Dermis microvascular lymphatic vessel endothelial cell (primary cell): ENCODE measurements around the gene MAGEA9. TPM values are rescaled to one million over a fixed set of nuclear protein-coding genes. Genes with fewer than 3 reads are reported as not detected.
"Not testable (repeated sequence)": the region's sequence is repeated elsewhere in the genome, so short reads cannot be mapped to it uniquely, and the experiment has no call there.

Source experiments
- DNase-seq, 2 donors: peaks; one replicate each; pipeline versions ENCODE4 v3.0.0 to v3.0.0-alpha.2; 2010; ENCODE audit warnings: low read depth in 2 of 2
- total RNA-seq: library from RNA; depleted of rRNA; stranded (reverse); fragments of >200 nt; gene quantifications from 2 replicates; pipeline ENCODE4 v1.2.1, GENCODE V29; 2014

Gene MAGEA9, protein sequence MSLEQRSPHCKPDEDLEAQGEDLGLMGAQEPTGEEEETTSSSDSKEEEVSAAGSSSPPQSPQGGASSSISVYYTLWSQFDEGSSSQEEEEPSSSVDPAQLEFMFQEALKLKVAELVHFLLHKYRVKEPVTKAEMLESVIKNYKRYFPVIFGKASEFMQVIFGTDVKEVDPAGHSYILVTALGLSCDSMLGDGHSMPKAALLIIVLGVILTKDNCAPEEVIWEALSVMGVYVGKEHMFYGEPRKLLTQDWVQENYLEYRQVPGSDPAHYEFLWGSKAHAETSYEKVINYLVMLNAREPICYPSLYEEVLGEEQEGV
- not detected in 2 replicates for total RNA-seq

- not testable (repeated sequence) for DNase-seq
Observed at GRCh38 chrX:149781727-149782126, at the start of gene MAGEA9. Gene MAGEA9, plus strand, starts transcription at chrX:149781930. Its CDS starts 4,281 bp downstream, at chrX:149786211.

DNA sequence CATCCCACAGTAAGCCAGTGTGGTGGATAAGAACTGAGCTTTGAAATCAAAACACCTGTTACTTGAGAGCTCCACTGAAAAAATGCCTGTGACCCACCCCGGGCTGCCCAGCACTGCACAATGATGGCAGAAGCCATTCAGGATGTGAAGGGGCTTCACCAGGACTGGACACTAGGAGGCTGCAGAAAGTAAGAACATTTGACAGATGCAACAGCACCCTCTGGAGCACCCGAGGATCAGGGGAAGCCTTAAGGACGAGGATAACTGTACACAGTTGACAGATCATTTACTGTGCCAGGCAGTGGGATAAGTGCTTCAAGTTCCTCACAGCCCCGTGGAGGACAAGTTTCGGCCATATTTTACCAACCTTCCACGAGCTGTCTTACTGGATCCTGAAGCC is 39.5 kb upstream of the MAGEA9 start:
- not testable (repeated sequence) for DNase-seq

- not testable (repeated sequence) for DNase-seq
Observed at GRCh38 chrX:149746390-149747007, 35.2 kb upstream of the MAGEA9 start.

DNA sequence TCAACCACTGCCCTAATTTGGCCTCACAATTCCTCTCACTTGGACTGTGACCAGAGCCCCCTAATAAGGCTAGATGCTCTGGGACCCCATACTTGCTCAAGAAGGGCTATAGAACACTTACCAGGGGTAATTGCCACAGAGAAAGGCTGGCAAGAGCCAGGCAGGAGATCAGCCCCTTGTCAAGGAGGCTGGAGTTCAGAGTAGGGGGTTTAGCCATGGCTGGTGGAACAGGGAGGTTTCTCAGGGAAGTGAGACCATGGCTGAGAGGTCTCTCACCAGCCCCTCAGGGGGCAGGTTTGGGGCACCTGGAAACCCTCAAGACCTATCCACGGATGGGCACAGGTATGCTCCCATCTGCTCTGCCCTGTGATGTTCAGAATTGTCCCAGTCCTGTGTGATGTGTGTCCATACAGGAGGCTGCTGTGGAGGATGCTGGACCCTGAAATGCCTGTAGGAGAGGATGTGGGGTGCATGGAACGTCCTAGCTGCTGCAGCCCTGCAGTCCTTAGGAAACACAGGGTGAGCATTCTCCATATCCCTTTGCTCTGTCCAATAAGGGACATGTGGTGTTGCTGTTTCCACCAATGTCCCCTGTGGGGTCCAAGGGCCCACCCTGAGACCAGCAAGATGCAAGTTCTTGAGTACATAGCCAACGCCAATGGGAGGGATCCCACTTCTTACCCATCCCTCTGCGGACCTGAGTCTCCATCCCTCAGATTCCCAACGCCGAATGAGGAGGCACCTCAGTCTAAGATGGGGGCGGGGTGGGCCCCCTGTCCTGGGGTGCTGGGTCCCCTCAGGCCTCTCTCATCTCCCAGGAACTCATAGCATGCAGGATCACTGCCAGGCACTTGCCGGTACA is 24.3 kb upstream of the MAGEA9 start:
- DNase-seq, result no peak

GRCh38 chrX:149758068-149758714 is 23.5 kb upstream of the MAGEA9 start:
- no peak for DNase-seq

DNA sequence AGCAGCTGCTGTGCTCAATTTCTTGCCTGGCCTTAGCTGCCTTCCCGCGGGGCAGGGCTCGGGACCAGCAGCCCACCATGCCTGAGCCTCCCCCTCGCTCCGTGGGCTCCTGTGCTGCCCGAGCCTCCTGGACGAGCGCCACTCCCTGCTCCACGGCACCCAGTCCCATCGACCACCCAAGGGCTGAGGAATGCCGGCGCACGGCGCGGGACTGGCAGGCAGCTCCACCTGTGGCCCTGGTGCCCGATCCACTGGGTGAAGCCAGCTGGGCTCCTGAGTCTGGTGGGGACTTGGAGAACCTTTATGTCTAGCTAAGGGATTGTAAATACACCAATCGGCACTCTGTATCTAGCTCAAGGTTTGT is 23.0 kb upstream of the MAGEA9 start:
- not testable (repeated sequence) for DNase-seq

DNA sequence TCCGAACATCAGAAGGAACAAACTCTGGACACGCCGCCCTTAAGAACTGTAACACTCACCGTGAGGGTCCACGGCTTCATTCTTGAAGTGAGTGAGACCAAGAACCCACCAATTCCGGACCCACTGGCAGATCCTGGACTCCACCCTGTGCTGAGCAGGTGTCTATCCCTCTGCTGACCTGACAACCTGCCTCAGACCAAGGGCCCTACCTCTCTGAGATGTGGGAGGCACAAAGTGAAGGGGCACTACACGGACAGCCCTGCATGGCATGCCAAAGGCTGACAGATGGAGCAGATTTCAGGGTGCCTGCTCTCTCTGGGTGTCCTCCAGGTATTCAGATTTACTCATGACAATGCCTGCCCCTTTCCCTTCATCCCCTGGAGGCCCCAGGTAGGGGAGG is 21.9 kb upstream of the MAGEA9 start:
- no peak for DNase-seq

GRCh38 chrX:149760965-149761364 is 20.8 kb upstream of the MAGEA9 start:
- no peak for DNase-seq

DNA sequence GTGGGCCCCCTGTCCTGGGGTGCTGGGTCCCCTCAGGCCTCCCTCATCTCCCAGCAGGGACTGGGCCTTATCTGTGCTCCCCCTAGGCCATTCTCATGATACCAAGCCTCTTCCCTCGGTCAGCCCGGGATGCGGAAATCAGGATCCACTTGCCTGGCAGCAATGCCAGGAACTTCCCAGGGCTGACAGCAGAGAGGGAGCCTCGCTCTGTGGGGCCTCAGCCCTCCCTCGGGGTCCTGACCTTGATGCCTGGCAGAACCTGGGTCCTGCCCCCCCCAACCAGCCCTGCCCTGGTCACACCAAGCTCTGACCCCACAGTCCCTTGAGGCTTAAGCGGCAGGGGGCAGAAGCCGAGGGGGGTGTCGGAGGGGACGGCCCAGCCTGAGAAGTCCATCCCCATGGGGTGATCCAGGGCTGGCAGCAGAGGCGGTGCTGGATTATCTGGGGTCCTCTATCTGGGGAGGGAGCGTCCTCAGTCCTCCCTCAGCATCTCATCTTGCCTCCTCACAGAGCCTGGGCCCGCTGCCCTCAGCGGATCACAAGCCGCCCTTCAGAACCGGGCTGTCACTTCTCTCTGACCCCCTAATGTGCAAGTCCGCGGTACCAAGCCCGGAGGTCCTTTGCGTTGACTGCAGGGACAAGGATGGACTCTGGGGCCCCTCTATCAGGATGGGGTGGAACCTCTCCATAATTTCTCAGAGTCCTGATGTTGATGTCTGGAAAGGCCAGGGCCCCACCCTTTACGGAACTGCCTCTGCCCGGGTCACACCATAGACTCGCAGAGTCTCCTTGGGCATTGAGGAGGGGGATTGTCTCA is 19.7 kb upstream of the MAGEA9 start:
- DNase-seq, result not testable (repeated sequence)

DNA sequence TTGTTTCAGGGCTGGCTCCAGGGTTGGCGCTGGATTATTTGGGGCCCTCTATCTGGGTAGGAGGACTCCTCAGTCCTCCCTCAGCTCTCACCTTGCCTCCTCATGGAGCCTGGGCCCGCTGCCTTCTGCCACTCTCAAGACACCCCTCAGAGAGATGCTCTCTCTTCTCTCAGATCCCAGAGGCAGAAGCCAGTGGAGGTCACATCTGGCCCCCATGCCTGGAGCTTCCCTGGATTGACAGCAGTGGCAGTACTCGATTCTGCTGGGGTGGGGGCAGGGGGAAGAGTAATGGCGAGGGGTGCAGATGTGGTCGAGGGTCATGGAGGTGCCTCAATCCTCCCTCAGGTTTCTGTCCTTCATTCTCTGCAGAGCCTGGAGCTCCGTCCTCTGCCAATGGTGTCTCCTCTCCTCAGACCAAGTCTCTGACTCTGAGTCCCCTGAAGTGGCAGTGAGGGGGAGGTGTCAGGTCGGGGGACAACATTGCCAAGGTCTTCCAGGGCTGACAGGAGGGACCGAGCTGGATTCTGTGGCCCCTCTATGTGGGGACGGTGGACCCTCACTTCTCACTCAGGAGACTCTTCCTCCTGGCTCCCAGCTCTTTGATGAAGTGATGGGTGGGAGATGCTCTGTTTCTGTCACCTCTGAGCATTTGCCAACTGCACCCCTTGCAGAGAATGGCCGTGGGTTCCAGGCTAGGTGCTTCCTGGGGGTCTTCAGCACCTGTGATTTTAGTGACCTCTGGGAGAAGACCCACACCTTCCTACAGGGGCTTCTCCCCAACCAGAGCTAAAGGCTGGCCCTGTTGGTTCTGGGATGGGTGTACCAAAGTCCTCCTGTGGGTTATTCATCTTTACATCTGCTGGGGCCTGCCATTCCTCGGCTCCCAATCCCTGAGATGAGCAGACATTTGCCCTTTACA is 18.8 kb upstream of the MAGEA9 start:
- DNase-seq, result no peak

- not testable (repeated sequence) for DNase-seq
Observed at GRCh38 chrX:149770344-149770743, 11.4 kb upstream of the MAGEA9 start.

DNA sequence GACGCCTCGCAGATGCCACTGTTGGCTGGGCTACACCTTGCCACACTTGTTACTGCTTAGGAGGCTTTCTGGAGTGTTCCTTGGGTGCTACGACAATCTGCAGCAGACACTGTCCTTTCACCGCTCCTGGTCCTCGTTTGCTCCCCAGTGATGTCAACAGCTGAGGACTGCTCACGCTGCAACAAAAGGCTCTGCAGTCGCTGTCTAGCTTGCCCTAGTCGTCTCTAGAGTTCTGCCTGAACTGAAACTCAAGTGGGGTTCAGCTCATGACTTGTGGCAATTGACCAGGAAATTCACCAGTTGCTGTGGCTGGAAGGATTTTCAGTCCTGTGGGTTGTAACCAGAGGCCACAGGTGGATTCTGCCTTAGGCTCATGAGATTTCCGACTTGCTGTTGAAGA is 8.7 kb upstream of the MAGEA9 start:
- not testable (repeated sequence) for DNase-seq

- DNase-seq, result not testable (repeated sequence)
Observed at GRCh38 chrX:149773768-149774167, 8.0 kb upstream of the MAGEA9 start, which contains the start of gene HSFX1. Gene HSFX1, plus strand, starts transcription at chrX:149774068. Its CDS starts 614 bp downstream, at chrX:149774682.

GRCh38 chrX:149777999-149778398 is 3.7 kb upstream of the MAGEA9 start:
- DNase-seq, result not testable (repeated sequence)

GRCh38 chrX:149795531-149795930 is 13.8 kb downstream of the MAGEA9 start:
- not testable (repeated sequence) for DNase-seq

DNA sequence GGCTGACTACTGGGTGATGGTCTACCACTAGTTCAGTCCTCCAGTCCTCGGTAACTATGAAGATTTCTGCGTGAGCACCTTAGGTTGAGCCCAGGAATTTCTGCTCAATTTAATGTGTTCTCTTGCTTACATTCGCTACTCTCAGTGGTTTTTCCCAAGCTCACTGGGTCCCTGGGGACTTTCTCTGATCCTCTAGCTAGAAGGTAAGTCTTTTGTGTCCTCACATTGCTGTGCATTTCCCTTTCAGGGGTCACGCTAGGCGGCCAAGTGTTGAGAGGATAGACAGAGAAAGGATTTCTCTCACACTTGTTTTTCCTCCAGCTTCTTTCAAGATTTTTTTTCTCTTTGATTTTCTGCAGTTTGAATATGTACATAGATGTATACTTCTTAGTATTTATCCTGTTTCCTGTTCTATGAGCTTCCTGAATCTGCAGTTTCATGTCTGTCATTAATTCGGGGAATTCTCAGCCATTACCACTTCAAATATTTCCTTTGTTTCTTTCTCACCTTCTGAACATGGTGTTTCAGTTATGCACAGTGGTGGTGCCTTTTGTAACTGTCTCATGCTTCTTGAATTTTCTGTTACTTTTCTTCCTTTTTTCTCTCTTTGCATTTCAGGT is 17.5 kb downstream of the MAGEA9 start:
- no peak for DNase-seq

DNA sequence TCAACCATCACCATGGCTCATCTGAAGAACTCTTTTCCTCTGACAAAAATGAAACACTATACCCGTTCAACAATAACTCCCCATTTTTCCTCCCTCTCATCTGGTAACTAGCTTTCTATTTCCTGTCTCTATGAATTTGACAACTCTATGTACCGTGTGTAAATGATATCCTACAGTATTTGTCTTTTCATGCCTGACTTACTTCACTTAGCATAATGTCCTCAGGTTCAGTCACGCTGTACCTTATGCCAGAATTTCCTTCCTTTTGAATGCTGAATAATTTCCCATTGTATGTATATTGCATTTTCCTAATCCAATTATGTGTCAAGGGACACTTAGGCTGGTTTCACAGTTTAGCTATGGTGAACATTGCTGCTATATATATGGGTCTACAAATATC is 18.2 kb downstream of the MAGEA9 start:
- DNase-seq, result no peak

- DNase-seq, result no peak
Observed at GRCh38 chrX:149803458-149804062, 21.8 kb downstream of the MAGEA9 start.

DNA sequence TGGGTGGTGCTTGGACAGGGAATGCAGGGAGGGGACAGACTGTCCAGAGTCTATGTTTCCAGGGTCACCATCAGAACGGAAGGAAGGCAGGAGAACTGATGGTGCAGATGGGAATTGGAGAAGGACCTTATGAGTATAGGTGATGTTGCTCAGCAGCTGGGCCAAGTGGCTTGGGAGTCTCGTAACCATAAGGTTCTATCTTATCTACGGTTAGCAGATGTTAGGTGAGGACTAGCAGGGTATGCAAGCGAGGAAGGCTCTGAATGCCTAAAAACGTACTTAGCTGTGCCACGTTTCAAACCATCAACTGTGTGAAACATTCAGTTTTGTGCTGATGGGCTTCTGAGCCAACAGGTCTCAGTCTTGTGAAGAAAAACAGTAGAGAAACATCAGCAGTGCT is 22.4 kb downstream of the MAGEA9 start:
- DNase-seq, result no peak
